SJSA1 (cell line): Measurements from ENCODE around the gene AFMID. TPM values are rescaled to one million over a fixed set of nuclear protein-coding genes. Genes with fewer than 3 reads are reported as not detected.

Experiments used
- DNase-seq, 2 experiments: peaks; one replicate each; pipeline ENCODE4 v3.0.0-alpha.2; 2015 to 2020; ENCODE audit warnings: low spot score in 2 of 2, low read depth in 1 of 2
- H3K27ac ChIP-seq: fragments of 250-450 bp; sonication (Bioruptor Pico); 2 replicates; pipeline ENCODE4 v1.5.1; 2020; ENCODE audit warnings: mild to moderate bottlenecking, moderate library complexity
- H3K27me3 ChIP-seq: fragments of 250-450 bp; sonication (Bioruptor Pico); replicated peaks from 2 replicates; pipeline ENCODE4 v1.5.1; 2020; ENCODE audit warnings: mild to moderate bottlenecking, moderate library complexity
- H3K36me3 ChIP-seq: fragments of 250-450 bp; sonication (Bioruptor Pico); 2 replicates; pipeline ENCODE4 v1.5.1; 2020; ENCODE audit warnings: mild to moderate bottlenecking
- H3K4me1 ChIP-seq: fragments of 250-450 bp; sonication (Bioruptor Pico); replicated peaks from 2 replicates; pipeline ENCODE4 v1.6.1; 2021; ENCODE audit warnings: mild to moderate bottlenecking
- H3K4me3 ChIP-seq: fragments of 250-450 bp; sonication (Bioruptor Pico); 2 replicates; pipeline ENCODE4 v1.5.1; 2020; ENCODE audit warnings: mild to moderate bottlenecking
- H3K9me3 ChIP-seq: fragments of 250-450 bp; sonication (Bioruptor Pico); replicated peaks from 2 replicates; pipeline ENCODE4 v1.5.1; 2020; ENCODE audit warnings: mild to moderate bottlenecking
- total RNA-seq: library from RNA; depleted of rRNA; stranded (reverse); fragments of >200 nt; shearing (Covaris generic); gene quantifications from 2 replicates; pipeline ENCODE4 v1.2.3, GENCODE V29; 2014

Gene AFMID
- total RNA-seq, 1 experiment from 2014 or later, result 16.5 TPM

DNA sequence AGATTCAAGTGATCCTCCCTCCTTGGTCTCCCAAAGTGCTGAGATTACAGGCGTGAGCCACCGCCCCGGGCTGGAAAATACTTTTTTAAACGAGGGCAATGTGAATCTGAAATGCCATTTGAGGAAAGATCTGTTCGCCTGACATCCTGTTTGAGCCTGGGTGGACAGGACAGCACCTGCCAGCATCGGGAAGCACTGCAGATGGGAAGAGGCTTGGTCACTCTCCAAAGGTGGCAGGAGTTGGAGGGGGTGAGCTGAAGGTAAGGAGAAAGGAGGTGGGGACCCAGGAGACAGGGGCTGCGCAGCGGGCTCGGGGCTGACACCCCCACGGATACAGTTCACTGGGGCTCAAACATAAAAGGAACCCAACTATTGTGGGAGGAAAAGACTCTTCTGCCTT is 22.9 kb downstream of the AFMID start:
- Histone ChIP-seq H3K9me3 (no peaks in the 10 kb centered on the region), H3K4me1 (peaks cover 4% of the 10 kb centered on the region), H3K4me3 (no peak overlapping the region), H3K27me3 (no peaks in the 10 kb centered on the region), H3K36me3 (peaks cover 11% of the 10 kb centered on the region), H3K27ac (no peak overlapping the region)
- DNase-seq, result no peak

DNA sequence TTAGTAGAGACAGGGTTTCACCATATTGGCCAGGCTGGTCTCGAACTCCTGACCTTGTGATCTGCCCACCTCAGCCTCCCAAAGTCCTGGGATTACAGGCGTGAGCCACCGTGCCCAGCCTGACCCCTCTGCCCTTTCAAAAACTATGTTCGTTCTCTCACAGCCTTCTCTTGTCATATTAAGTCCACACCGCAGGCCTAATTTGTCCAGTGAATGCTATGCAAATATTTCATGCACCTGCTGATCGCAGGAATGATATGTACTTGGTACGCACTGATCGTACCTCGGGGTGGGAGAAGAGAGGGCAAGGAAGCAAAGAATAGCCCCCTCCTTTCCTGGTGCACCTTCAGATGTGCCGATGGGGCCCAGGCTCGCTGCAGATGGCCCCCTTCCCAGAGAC is 23.9 kb downstream of the AFMID start:
- Histone ChIP-seq H3K36me3 (peaks cover 20% of the 10 kb centered on the region), H3K4me3 (no peak overlapping the region), H3K27me3 (no peaks in the 10 kb centered on the region), H3K4me1 (peaks cover 11% of the 10 kb centered on the region), H3K9me3 (no peaks in the 10 kb centered on the region), H3K27ac (no peak overlapping the region)
- no peak for DNase-seq

DNA sequence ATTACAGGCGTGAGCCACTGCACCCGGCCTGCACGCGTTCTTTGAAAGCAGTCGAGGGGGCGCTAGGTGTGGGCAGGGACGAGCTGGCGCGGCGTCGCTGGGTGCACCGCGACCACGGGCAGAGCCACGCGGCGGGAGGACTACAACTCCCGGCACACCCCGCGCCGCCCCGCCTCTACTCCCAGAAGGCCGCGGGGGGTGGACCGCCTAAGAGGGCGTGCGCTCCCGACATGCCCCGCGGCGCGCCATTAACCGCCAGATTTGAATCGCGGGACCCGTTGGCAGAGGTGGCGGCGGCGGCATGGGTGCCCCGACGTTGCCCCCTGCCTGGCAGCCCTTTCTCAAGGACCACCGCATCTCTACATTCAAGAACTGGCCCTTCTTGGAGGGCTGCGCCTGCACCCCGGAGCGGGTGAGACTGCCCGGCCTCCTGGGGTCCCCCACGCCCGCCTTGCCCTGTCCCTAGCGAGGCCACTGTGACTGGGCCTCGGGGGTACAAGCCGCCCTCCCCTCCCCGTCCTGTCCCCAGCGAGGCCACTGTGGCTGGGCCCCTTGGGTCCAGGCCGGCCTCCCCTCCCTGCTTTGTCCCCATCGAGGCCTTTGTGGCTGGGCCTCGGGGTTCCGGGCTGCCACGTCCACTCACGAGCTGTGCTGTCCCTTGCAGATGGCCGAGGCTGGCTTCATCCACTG is 27.0 kb downstream of the AFMID start, which contains the start of gene BIRC5:
Gene BIRC5, plus strand, starts transcription at position 238 of the 690 bp plus-strand sequence. Its CDS starts 64 bp downstream, at position 302.
- H3K9me3 ChIP-seq, result no peaks in the 10 kb centered on the region
- peak within 1 kb of the TSS; percentile 79 for H3K4me3 ChIP-seq
- H3K27me3 ChIP-seq, result no peaks in the 10 kb centered on the region
- DNase-seq, result peak; percentile 92 to 96
- H3K36me3 ChIP-seq, result peaks cover 50% of the 10 kb centered on the region
- H3K27ac ChIP-seq, result peak within 1 kb of the TSS; percentile 97
- H3K4me1 ChIP-seq, result peaks cover 14% of the 10 kb centered on the region

DNA sequence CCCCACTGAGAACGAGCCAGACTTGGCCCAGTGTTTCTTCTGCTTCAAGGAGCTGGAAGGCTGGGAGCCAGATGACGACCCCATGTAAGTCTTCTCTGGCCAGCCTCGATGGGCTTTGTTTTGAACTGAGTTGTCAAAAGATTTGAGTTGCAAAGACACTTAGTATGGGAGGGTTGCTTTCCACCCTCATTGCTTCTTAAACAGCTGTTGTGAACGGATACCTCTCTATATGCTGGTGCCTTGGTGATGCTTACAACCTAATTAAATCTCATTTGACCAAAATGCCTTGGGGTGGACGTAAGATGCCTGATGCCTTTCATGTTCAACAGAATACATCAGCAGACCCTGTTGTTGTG is 27.5 kb downstream of the AFMID start:
- H3K4me1 ChIP-seq, result peaks cover 14% of the 10 kb centered on the region
- peak overlapping the region; percentile 79 for H3K4me3 ChIP-seq
- H3K27me3 ChIP-seq, result no peaks in the 10 kb centered on the region
- peak overlapping the region; percentile 97 for H3K27ac ChIP-seq
- no peaks in the 10 kb centered on the region for H3K9me3 ChIP-seq
- H3K36me3 ChIP-seq, result peaks cover 55% of the 10 kb centered on the region
- no peak for DNase-seq

DNA sequence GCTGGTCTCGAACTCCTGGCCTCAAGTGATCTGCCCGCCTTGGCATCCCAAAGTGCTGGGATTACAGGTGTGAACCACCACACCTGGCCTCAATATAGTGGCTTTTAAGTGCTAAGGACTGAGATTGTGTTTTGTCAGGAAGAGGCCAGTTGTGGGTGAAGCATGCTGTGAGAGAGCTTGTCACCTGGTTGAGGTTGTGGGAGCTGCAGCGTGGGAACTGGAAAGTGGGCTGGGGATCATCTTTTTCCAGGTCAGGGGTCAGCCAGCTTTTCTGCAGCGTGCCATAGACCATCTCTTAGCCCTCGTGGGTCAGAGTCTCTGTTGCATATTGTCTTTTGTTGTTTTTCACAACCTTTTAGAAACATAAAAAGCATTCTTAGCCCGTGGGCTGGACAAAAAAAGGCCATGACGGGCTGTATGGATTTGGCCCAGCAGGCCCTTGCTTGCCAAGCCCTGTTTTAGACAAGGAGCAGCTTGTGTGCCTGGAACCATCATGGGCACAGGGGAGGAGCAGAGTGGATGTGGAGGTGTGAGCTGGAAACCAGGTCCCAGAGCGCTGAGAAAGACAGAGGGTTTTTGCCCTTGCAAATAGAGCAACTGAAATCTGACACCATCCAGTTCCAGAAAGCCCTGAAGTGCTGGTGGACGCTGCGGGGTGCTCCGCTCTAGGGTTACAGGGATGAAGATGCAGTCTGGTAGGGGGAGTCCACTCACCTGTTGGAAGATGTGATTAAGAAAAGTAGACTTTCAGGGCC is 32.4 kb downstream of the AFMID start:
- Histone ChIP-seq H3K27ac (no peak overlapping the region), H3K27me3 (no peaks in the 10 kb centered on the region), H3K36me3 (peaks cover 97% of the 10 kb centered on the region), H3K9me3 (no peaks in the 10 kb centered on the region), H3K4me3 (no peak overlapping the region), H3K4me1 (peaks cover 11% of the 10 kb centered on the region)
- no peak for DNase-seq

DNA sequence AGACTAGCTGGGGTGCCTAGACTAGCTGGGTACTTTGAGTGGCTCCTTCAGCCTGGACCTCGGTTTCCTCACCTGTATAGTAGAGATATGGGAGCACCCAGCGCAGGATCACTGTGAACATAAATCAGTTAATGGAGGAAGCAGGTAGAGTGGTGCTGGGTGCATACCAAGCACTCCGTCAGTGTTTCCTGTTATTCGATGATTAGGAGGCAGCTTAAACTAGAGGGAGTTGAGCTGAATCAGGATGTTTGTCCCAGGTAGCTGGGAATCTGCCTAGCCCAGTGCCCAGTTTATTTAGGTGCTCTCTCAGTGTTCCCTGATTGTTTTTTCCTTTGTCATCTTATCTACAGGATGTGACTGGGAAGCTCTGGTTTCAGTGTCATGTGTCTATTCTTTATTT is 35.9 kb downstream of the AFMID start:
- DNase-seq, result no peak
- Histone ChIP-seq H3K4me1 (no peaks in the 10 kb centered on the region), H3K27ac (no peak overlapping the region), H3K27me3 (no peaks in the 10 kb centered on the region), H3K9me3 (no peaks in the 10 kb centered on the region), H3K4me3 (no peak overlapping the region), H3K36me3 (peaks cover 75% of the 10 kb centered on the region)

DNA sequence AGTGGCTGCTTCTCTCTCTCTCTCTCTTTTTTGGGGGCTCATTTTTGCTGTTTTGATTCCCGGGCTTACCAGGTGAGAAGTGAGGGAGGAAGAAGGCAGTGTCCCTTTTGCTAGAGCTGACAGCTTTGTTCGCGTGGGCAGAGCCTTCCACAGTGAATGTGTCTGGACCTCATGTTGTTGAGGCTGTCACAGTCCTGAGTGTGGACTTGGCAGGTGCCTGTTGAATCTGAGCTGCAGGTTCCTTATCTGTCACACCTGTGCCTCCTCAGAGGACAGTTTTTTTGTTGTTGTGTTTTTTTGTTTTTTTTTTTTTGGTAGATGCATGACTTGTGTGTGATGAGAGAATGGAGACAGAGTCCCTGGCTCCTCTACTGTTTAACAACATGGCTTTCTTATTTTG is 36.6 kb downstream of the AFMID start:
- Histone ChIP-seq H3K27ac (no peak overlapping the region), H3K4me3 (no peak overlapping the region), H3K9me3 (no peaks in the 10 kb centered on the region), H3K36me3 (peaks cover 68% of the 10 kb centered on the region), H3K4me1 (no peaks in the 10 kb centered on the region), H3K27me3 (no peaks in the 10 kb centered on the region)
- DNase-seq, result no peak

DNA sequence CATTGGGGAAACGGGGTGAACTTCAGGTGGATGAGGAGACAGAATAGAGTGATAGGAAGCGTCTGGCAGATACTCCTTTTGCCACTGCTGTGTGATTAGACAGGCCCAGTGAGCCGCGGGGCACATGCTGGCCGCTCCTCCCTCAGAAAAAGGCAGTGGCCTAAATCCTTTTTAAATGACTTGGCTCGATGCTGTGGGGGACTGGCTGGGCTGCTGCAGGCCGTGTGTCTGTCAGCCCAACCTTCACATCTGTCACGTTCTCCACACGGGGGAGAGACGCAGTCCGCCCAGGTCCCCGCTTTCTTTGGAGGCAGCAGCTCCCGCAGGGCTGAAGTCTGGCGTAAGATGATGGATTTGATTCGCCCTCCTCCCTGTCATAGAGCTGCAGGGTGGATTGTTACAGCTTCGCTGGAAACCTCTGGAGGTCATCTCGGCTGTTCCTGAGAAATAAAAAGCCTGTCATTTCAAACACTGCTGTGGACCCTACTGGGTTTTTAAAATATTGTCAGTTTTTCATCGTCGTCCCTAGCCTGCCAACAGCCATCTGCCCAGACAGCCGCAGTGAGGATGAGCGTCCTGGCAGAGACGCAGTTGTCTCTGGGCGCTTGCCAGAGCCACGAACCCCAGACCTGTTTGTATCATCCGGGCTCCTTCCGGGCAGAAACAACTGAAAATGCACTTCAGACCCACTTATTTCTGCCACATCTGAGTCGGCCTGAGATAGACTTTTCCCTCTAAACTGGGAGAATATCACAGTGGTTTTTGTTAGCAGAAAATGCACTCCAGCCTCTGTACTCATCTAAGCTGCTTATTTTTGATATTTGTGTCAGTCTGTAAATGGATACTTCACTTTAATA is 37.3 kb downstream of the AFMID start:
- Histone ChIP-seq H3K4me1 (no peaks in the 10 kb centered on the region), H3K27ac (no peak overlapping the region), H3K36me3 (peaks cover 62% of the 10 kb centered on the region), H3K4me3 (no peak overlapping the region), H3K27me3 (no peaks in the 10 kb centered on the region), H3K9me3 (no peaks in the 10 kb centered on the region)
- DNase-seq, result no peak

- DNase-seq, result no peak
- H3K36me3 ChIP-seq, result peaks cover 53% of the 10 kb centered on the region
- H3K4me3 ChIP-seq, result no peak overlapping the region
- no peaks in the 10 kb centered on the region for H3K9me3 ChIP-seq
- H3K27ac ChIP-seq, result no peak overlapping the region
- peaks cover 5% of the 10 kb centered on the region for H3K27me3 ChIP-seq
- H3K4me1 ChIP-seq, result no peaks in the 10 kb centered on the region
Measured at GRCh38 chr17:78225088-78225865, 38.1 kb downstream of the AFMID start.

DNA sequence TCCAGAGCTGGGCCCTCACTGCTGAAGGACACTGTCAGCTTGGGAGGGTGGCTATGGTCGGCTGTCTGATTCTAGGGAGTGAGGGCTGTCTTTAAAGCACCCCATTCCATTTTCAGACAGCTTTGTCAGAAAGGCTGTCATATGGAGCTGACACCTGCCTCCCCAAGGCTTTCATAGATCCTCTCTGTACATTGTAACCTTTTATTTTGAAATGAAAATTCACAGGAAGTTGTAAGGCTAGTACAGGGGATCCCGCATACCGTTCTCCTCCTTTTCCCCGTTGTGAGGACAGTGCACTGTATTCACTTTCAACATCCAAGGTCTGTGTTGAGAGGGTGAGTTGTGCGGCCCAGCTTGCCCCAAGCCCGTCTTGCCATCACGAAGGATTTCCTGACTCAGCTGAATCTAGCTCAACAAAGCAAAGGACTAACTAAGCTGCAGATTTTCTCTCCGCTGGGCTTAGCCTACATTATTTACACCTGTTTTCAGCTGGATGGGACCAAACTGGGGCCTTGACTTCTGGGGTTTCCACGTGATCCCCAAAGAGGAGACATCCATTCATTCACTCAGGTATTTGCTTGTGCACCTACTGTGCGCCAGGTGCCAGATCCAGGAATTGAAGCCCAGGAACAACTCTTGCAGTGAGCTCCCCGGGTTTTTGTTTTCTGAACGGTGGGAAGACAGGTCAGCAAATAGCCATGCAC is 39.0 kb downstream of the AFMID start:
- Histone ChIP-seq H3K36me3 (peaks cover 44% of the 10 kb centered on the region), H3K27me3 (peaks cover 14% of the 10 kb centered on the region), H3K4me1 (no peaks in the 10 kb centered on the region), H3K4me3 (no peak overlapping the region), H3K27ac (no peak overlapping the region), H3K9me3 (no peaks in the 10 kb centered on the region)
- DNase-seq, result no peak

GRCh38 chr17:78226759-78227454 is 39.7 kb downstream of the AFMID start:
- no peaks in the 10 kb centered on the region for H3K9me3 ChIP-seq
- no peak for DNase-seq
- peaks cover 37% of the 10 kb centered on the region for H3K36me3 ChIP-seq
- no peak overlapping the region for H3K4me3 ChIP-seq
- no peak overlapping the region for H3K27ac ChIP-seq
- H3K27me3 ChIP-seq, result peaks cover 19% of the 10 kb centered on the region
- H3K4me1 ChIP-seq, result no peaks in the 10 kb centered on the region

- H3K27me3 ChIP-seq, result peaks cover 25% of the 10 kb centered on the region
- no peaks in the 10 kb centered on the region; the same call in 1 of the 2 replicates for H3K4me1 ChIP-seq
- no peak for DNase-seq
- no peak overlapping the region for H3K4me3 ChIP-seq
- no peak overlapping the region for H3K27ac ChIP-seq
- peaks cover 33% of the 10 kb centered on the region for H3K36me3 ChIP-seq
- no peaks in the 10 kb centered on the region for H3K9me3 ChIP-seq
Measured at GRCh38 chr17:78227455-78227916, 40.3 kb downstream of the AFMID start.
